GM13977 (cell line): Measurements from ENCODE around the gene TP53BP2.

Experiments
- DNase-seq: peaks from one replicate; pipeline ENCODE4 v3.0.0; 2012; ENCODE audit warnings: low spot score
- in situ Hi-C: fragments of 300-500 bp; cut with MboI; formaldehyde crosslinking; loops from one replicate; pipeline ENCODE4 v1.12.0; 2022; ENCODE audit warnings: low sequenced_read_pairs, low pct_unique_long_range_greater_than_20kb, mixed read lengths, inconsistent platforms; ENCODE audit not compliant: unreplicated experiment
- TF ChIP-seq, protein P1 (sequence below): IDR thresholded peaks from 2 replicates; pipeline ENCODE4 v1.5.1; 2012; ENCODE audit warnings: mild to moderate bottlenecking, control low read depth; ENCODE audit not compliant: insufficient read depth; ENCODE audit errors: extremely low read depth, missing control alignments

The TP53BP2 gene

DNA sequence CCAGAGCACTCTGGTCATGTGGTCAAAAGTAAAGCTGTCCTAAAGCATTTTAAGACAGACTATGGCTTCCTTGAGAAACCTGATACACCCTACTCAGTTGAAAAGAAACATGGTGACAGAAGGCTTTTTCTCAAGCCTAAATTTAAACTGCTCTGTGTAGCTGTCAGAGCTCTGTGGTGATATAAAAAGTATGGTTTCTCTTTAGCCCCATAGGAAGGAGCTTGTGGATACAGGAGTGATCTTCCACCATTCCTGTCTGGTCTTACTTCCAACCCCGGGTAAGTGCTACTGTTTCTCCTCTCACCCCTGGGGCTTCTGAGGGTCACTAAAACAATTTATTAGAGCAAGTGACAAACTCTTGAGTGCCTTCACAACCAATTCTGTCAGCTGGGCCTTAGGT, 8.5 kb downstream of the TP53BP2 start:
- TF ChIP-seq, protein P1, sequence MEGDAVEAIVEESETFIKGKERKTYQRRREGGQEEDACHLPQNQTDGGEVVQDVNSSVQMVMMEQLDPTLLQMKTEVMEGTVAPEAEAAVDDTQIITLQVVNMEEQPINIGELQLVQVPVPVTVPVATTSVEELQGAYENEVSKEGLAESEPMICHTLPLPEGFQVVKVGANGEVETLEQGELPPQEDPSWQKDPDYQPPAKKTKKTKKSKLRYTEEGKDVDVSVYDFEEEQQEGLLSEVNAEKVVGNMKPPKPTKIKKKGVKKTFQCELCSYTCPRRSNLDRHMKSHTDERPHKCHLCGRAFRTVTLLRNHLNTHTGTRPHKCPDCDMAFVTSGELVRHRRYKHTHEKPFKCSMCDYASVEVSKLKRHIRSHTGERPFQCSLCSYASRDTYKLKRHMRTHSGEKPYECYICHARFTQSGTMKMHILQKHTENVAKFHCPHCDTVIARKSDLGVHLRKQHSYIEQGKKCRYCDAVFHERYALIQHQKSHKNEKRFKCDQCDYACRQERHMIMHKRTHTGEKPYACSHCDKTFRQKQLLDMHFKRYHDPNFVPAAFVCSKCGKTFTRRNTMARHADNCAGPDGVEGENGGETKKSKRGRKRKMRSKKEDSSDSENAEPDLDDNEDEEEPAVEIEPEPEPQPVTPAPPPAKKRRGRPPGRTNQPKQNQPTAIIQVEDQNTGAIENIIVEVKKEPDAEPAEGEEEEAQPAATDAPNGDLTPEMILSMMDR = no peak
- in situ Hi-C loops = no loop called here
- no peak for DNase-seq

DNA sequence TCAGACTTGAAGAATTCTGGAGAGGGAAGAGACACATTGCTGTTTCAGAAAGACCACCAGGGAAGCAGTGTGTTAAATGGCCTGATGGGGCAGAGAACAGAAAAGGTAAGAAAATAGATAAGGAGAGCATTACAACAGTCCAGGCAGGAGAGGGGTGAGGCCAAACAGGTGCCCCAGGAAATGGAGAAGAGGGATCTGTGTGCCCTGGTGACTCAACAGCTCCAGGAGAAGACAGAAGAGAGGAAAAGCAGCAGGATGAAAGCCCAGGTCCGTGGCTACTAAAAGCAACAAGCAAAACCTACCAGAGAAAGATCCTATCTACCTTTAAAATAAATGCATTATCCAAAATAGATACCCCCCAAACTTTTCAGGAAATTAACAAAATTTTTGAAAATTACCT, 9.2 kb downstream of the TP53BP2 start:
- TF ChIP-seq, protein P1 = no peak
- DNase-seq = no peak
- in situ Hi-C loops = no loop called here

DNA sequence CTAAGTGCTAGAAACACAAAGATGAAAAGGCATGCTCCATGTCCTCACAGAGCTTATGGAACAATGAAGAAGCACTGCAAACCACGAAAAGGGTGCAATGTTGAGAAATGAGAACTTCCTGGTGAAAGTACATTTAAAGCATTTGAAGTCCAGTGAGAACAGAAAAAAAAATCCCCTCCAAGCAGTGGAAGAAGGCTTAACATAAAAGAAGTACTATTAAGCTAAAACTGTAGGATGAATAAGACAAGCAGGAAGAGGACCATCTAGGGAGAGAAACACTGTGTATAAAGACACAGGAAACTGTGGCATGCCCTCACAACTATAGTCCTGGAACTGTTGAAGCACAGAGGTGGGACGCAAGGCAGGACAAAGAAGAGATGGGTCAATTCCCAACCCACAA, 10.0 kb downstream of the TP53BP2 start:
- in situ Hi-C loops = no loop called here
- TF ChIP-seq, protein P1 = no peak
- DNase-seq = no peak

DNA sequence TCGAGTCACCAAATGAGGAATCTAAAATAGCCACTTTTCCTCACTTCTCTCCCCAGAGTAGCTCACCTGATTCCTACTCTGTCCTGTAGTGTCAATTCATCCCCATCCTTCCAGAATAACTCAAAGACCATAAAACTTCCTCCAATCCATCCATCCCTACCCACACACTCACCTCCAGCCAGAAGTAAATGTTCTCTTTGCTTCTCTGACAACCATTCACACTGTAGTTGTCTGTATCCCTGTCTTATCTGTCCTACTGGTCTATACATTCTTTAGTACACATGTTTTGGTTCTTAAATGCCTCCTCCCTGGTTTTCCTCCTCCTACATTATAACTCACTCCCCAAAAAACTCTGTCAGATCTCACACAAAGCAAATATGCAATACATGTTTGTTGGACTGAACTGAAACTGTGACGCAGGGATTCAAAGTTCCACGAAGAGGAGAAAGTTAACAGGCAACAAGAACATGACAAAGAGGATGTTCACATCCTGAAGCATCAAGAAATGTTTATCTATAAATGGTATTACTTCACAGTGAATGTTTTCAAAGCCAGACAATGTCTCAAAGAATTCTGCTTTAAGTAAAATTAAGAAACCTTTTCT, 11.0 kb downstream of the TP53BP2 start:
- TF ChIP-seq, protein P1 = no peak
- no peak for DNase-seq
- in situ Hi-C loops = no loop called here

DNA sequence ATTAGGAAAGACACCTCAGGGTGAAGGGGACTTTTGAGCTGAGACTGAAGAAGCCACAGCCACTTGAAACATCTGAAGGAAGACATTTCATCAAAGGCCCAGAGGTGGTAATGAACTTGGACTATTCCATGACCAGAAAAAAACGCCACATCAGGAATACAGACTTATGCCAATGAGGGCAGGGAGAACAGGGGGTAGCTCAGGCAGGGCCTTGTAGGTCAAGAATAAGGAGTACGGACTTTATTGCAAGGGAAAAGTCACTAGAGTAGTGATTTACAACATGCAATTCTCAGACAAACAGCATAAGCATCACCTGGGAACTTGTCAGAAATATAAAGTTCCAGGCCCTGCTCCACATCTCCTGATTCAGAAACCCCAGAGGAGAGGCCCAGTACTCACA, 11.8 kb downstream of the TP53BP2 start:
- in situ Hi-C loops = no loop called here
- TF ChIP-seq, protein P1 = no peak
- no peak for DNase-seq

DNA sequence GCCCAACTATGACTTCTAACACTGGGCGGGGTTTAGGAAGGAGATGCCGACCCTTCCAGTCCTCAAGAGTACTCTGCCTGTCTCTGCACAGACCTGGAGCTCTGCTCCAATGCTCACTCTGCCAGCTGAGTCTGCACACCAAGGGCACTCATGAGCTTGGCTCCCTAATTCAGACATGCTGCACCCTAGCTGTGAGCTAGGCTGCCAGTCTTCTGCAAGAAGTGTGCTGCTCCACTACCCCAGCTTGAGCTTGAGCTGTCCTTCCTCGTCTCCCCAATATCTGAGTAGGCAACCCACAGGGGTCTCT, 13.2 kb downstream of the TP53BP2 start:
- DNase-seq = no peak
- in situ Hi-C loops = no loop called here
- TF ChIP-seq, protein P1 = no peak
